ENCODE data around the gene C19orf44. TPM values are rescaled to one million over a fixed set of nuclear protein-coding genes. Genes with fewer than 3 reads are reported as not detected.

C19orf44 gene
- total and polyA plus RNA-seq, 8 donors, result 2.4 to 40.3 (median 3.8) TPM; not detected in 1

GRCh38 chr19:16562608-16563025 is 66.4 kb downstream of the C19orf44 start:
- TF ChIP-seq EP300 (IDR thresholded peaks at IDR 0.05) (no peak), POLR2A (IDR thresholded peaks at IDR 0.05) (no peak), POLR2AphosphoS5 (IDR thresholded peaks at IDR 0.05) (no peak), CTCF (IDR thresholded peaks at IDR 0.05) (no peak)
- Histone ChIP-seq H3K4me3 (no peak overlapping the region), H3K4me1 (peaks cover 18 to 31% (median 25%) of the 10 kb centered on the region in 4 donors), H3K36me3 (peaks cover 62 to 97% (median 94%) of the 10 kb centered on the region in 4 donors), H3K27me3 (no peaks in the 10 kb centered on the region), H3K27ac (no peak overlapping the region), H3K9me3 (no peaks in the 10 kb centered on the region)
- DNase-seq, result no peak
- WGBS, 5 donors, result 85 to 92% (median 91%) methylated on average over 6 of the region's 6 CpGs
- intact Hi-C loops (cut with DNase I; ENCODE audit: low total_unique reads), result no loop called here

DNA sequence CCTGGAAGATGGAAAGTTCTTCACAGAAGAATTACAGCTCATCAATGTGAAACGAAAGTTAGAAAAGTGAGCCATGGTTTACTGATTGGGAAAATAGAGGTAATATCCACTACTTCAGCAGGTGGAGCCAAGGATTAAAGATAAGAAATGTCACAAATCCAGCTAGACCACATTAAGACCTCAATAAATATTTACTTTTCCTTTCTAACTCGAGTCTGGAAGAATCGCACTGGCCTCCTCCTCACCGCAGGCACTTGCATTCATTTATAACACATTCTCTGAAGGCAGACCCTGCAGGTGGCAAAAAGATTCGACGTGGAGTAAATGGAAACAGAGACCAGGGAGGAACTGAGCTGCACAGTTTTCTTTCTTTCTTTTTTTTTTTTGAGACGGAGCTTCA is 68.6 kb downstream of the C19orf44 start:
- peaks cover 57 to 97% (median 92%) of the 10 kb centered on the region in 4 donors for H3K36me3 ChIP-seq
- TF ChIP-seq CTCF (IDR thresholded peaks at IDR 0.05) (peak in 1 of 7 experiments; percentile 13), EP300 (IDR thresholded peaks at IDR 0.05) (no peak), POLR2AphosphoS5 (IDR thresholded peaks at IDR 0.05) (peak in 2 of 3 donors; percentile 36 to 59)

GRCh38 chr19:16566161-16566560 is 70.0 kb downstream of the C19orf44 start:
- H3K36me3 ChIP-seq, result peaks cover 49 to 85% (median 82%) of the 10 kb centered on the region in 4 donors
- no peak overlapping the region for H3K4me3 ChIP-seq
- H3K4me1 ChIP-seq, result peaks cover 42 to 59% (median 51%) of the 10 kb centered on the region in 4 donors
- peak; percentile 72 to 82 for DNase-seq
- H3K27ac ChIP-seq, result peak overlapping the region; percentile 69 to 78 (median 74)
- WGBS, 5 donors, result 27 to 45% (median 38%) methylated on average over 10 of the region's 10 CpGs
- intact Hi-C loops (cut with DNase I; ENCODE audit: low total_unique reads), result no loop called here
- H3K27me3 ChIP-seq, result no peaks in the 10 kb centered on the region
- no peaks in the 10 kb centered on the region for H3K9me3 ChIP-seq
- TF ChIP-seq POLR2AphosphoS5 (IDR thresholded peaks at IDR 0.05), result peak in 2 of 3 donors; percentile 59 to 67
- no peak for TF ChIP-seq EP300 (IDR thresholded peaks at IDR 0.05)
- no peak for TF ChIP-seq POLR2A (IDR thresholded peaks at IDR 0.05)
- no peak for TF ChIP-seq CTCF (IDR thresholded peaks at IDR 0.05)

More for the DNA sequence above, 68.6 kb downstream of the C19orf44 start:
- H3K9me3 ChIP-seq, result no peaks in the 10 kb centered on the region
- WGBS, 5 donors, result 24 to 68% (median 44%) methylated on average over 7 of the region's 7 CpGs
- no peak overlapping the region for H3K4me3 ChIP-seq
- DNase-seq, result peak; percentile 62 to 87
- no peaks in the 10 kb centered on the region for H3K27me3 ChIP-seq
- peak overlapping the region; percentile 69 to 78 (median 74) for H3K27ac ChIP-seq
- intact Hi-C loops (cut with DNase I; ENCODE audit: low total_unique reads), result no loop called here
- H3K4me1 ChIP-seq, result peaks cover 29 to 46% (median 38%) of the 10 kb centered on the region in 4 donors

- TF ChIP-seq POLR2A (IDR thresholded peaks at IDR 0.05) (no peak), POLR2AphosphoS5 (IDR thresholded peaks at IDR 0.05) (no peak), CTCF (IDR thresholded peaks at IDR 0.05) (no peak)
- 93 to 97% (median 94%) methylated on average over 5 of the region's 5 CpGs for WGBS, 5 donors
- intact Hi-C loops (cut with DNase I; ENCODE audit: low total_unique reads), result no loop called here
- Histone ChIP-seq H3K4me3 (no peak overlapping the region), H3K36me3 (peaks cover 44 to 79% (median 76%) of the 10 kb centered on the region in 4 donors), H3K4me1 (peaks cover 47 to 64% (median 56%) of the 10 kb centered on the region in 4 donors), H3K27me3 (no peaks in the 10 kb centered on the region), H3K9me3 (no peaks in the 10 kb centered on the region), H3K27ac (peak overlapping the region; percentile 69 to 78 (median 74))
- no peak for DNase-seq
Observed at GRCh38 chr19:16566702-16567101, 70.5 kb downstream of the C19orf44 start.
